ENCODE data around the gene FOSL2.

FOSL2 gene

DNA sequence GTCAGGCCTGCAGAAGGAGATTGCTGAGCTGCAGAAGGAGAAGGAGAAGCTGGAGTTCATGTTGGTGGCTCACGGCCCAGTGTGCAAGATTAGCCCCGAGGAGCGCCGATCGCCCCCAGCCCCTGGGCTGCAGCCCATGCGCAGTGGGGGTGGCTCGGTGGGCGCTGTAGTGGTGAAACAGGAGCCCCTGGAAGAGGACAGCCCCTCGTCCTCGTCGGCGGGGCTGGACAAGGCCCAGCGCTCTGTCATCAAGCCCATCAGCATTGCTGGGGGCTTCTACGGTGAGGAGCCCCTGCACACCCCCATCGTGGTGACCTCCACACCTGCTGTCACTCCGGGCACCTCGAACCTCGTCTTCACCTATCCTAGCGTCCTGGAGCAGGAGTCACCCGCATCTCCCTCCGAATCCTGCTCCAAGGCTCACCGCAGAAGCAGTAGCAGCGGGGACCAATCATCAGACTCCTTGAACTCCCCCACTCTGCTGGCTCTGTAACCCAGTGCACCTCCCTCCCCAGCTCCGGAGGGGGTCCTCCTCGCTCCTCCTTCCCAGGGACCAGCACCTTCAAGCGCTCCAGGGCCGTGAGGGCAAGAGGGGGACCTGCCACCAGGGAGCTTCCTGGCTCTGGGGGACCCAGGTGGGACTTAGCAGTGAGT lies 19.4 kb downstream of the FOSL2 start:
- Histone ChIP-seq H3K4me2 (ENCODE audit: low read length) (no peak overlapping the region), H3K4me1 (ENCODE audit: control insufficient read depth, insufficient read depth, low read length) (peaks cover 45% of the 10 kb centered on the region), H3K4me3 (ENCODE audit: low read length) (no peak overlapping the region), H3K36me3 (ENCODE audit: insufficient read depth, low read length) (peaks cover 89% of the 10 kb centered on the region), H3K9ac (ENCODE audit: low read depth, low read length) (no peak overlapping the region), H3K27me3 (ENCODE audit: control insufficient read depth, insufficient read depth, low read length) (no peaks in the 10 kb centered on the region), H3K9me3 (replicated peaks; ENCODE audit: low read length) (no peaks in the 10 kb centered on the region)

- Histone ChIP-seq H3K4me2 (ENCODE audit: low read length) (no peak overlapping the region), H3K36me3 (ENCODE audit: insufficient read depth, low read length) (peaks cover 89% of the 10 kb centered on the region), H3K9me3 (replicated peaks; ENCODE audit: low read length) (no peaks in the 10 kb centered on the region), H3K4me1 (ENCODE audit: control insufficient read depth, insufficient read depth, low read length) (peaks cover 39% of the 10 kb centered on the region), H3K27me3 (ENCODE audit: control insufficient read depth, insufficient read depth, low read length) (no peaks in the 10 kb centered on the region), H3K9ac (ENCODE audit: low read depth, low read length) (no peak overlapping the region), H3K4me3 (ENCODE audit: low read length) (no peak overlapping the region)
Observed at GRCh38 chr2:28412625-28413151, 20.0 kb downstream of the FOSL2 start.

GRCh38 chr2:28413152-28413898 lies 20.7 kb downstream of the FOSL2 start:
- no peak overlapping the region for H3K4me3 ChIP-seq (ENCODE audit: low read length)
- peaks cover 87% of the 10 kb centered on the region for H3K36me3 ChIP-seq (ENCODE audit: insufficient read depth, low read length)
- no peaks in the 10 kb centered on the region for H3K27me3 ChIP-seq (ENCODE audit: control insufficient read depth, insufficient read depth, low read length)
- H3K4me1 ChIP-seq (ENCODE audit: control insufficient read depth, insufficient read depth, low read length): peaks cover 33% of the 10 kb centered on the region
- H3K4me2 ChIP-seq (ENCODE audit: low read length): no peak overlapping the region
- no peaks in the 10 kb centered on the region for H3K9me3 ChIP-seq (replicated peaks; ENCODE audit: low read length)
- no peak overlapping the region for H3K9ac ChIP-seq (ENCODE audit: low read depth, low read length)

DNA sequence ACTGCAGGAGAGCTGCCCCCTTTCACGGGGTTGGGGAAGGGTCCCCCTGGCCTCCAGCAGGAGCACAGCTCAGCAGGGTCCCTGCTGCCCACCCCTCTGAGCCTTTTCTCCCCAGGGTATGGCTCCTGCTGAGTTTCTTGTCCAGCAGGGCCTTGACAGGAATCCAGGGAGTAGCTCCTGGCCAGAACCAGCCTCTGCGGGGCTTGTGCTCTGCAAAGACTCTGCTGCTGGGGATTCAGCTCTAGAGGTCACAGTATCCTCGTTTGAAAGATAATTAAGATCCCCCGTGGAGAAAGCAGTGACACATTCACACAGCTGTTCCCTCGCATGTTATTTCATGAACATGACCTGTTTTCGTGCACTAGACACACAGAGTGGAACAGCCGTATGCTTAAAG lies 21.2 kb downstream of the FOSL2 start:
- no peak overlapping the region for H3K9ac ChIP-seq (ENCODE audit: low read depth, low read length)
- no peak overlapping the region for H3K4me3 ChIP-seq (ENCODE audit: low read length)
- H3K36me3 ChIP-seq (ENCODE audit: insufficient read depth, low read length): peaks cover 84% of the 10 kb centered on the region
- H3K4me1 ChIP-seq (ENCODE audit: control insufficient read depth, insufficient read depth, low read length): peaks cover 27% of the 10 kb centered on the region
- no peaks in the 10 kb centered on the region for H3K27me3 ChIP-seq (ENCODE audit: control insufficient read depth, insufficient read depth, low read length)
- H3K9me3 ChIP-seq (replicated peaks; ENCODE audit: low read length): no peaks in the 10 kb centered on the region
- H3K4me2 ChIP-seq (ENCODE audit: low read length): no peak overlapping the region

GRCh38 chr2:28414583-28414982 lies 21.9 kb downstream of the FOSL2 start:
- H3K4me1 ChIP-seq (ENCODE audit: control insufficient read depth, insufficient read depth, low read length): peaks cover 24% of the 10 kb centered on the region
- H3K9me3 ChIP-seq (replicated peaks; ENCODE audit: low read length): no peaks in the 10 kb centered on the region
- H3K27me3 ChIP-seq (ENCODE audit: control insufficient read depth, insufficient read depth, low read length): no peaks in the 10 kb centered on the region
- H3K4me2 ChIP-seq (ENCODE audit: low read length): no peak overlapping the region
- H3K4me3 ChIP-seq (ENCODE audit: low read length): no peak overlapping the region
- H3K36me3 ChIP-seq (ENCODE audit: insufficient read depth, low read length): peaks cover 83% of the 10 kb centered on the region
- no peak overlapping the region for H3K9ac ChIP-seq (ENCODE audit: low read depth, low read length)

DNA sequence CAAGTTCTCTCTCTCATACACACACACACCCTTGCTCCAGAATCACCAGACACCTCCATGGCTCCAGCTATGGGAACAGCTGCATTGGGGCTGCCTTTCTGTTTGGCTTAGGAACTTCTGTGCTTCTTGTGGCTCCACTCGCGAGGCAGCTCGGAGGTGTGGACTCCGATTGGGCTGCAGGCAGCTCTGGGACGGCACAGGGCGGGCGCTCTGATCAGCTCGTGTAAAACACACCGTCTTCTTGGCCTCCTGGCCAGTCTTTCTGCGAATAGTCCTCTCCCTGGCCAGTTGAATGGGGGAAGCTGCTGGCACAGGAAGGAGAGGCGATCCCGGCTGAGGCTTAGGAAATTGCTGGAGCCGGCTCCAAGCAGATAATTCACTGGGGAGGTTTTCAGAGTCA lies 22.4 kb downstream of the FOSL2 start:
- Histone ChIP-seq H3K27me3 (ENCODE audit: control insufficient read depth, insufficient read depth, low read length) (no peaks in the 10 kb centered on the region), H3K9ac (ENCODE audit: low read depth, low read length) (no peak overlapping the region), H3K36me3 (ENCODE audit: insufficient read depth, low read length) (peaks cover 79% of the 10 kb centered on the region), H3K9me3 (replicated peaks; ENCODE audit: low read length) (no peaks in the 10 kb centered on the region), H3K4me3 (ENCODE audit: low read length) (no peak overlapping the region), H3K4me1 (ENCODE audit: control insufficient read depth, insufficient read depth, low read length) (peaks cover 24% of the 10 kb centered on the region), H3K4me2 (ENCODE audit: low read length) (no peak overlapping the region)

DNA sequence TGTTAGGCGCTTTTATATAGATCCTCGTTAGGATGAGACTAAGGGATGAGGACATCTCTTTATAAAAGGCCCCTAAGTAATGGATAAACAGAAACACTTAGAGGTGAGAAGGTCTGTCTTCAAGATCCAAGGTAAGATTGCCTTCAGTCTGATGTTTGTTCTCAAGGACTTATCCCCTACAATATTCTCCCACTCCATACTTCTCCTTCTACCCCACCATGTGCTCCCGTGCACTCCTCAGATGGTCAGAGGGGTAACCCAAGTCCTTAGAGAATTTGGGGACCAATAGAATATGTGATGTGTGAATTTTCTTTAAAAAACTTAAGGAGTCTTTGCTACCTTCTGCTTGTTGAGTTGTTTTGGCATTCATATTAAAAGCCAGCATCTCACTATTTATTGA lies 23.1 kb downstream of the FOSL2 start:
- H3K4me3 ChIP-seq (ENCODE audit: low read length): no peak overlapping the region
- H3K9me3 ChIP-seq (replicated peaks; ENCODE audit: low read length): no peaks in the 10 kb centered on the region
- no peak overlapping the region for H3K9ac ChIP-seq (ENCODE audit: low read depth, low read length)
- H3K4me2 ChIP-seq (ENCODE audit: low read length): no peak overlapping the region
- peaks cover 24% of the 10 kb centered on the region for H3K4me1 ChIP-seq (ENCODE audit: control insufficient read depth, insufficient read depth, low read length)
- peaks cover 79% of the 10 kb centered on the region for H3K36me3 ChIP-seq (ENCODE audit: insufficient read depth, low read length)
- H3K27me3 ChIP-seq (ENCODE audit: control insufficient read depth, insufficient read depth, low read length): no peaks in the 10 kb centered on the region

DNA sequence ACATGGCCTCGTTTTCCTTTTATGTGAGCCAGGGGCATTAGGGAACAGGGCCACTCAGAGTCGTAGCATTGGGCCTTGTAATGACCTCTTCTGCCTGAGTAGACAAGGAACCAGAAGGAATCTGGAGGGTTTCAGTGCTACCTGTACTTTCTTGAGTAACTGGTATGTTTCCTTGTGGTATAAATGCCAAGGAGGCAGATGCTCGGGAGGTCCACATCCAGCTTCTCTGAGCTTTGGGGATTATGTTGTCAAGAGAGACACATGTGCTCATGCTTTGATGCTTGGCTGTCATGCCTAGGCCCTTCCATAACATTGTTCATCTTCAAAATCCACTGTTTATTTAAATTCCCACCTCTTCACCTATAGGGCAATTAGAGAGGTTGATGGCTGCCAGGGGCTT lies 26.3 kb downstream of the FOSL2 start:
- H3K4me3 ChIP-seq (ENCODE audit: low read length): no peak overlapping the region

DNA sequence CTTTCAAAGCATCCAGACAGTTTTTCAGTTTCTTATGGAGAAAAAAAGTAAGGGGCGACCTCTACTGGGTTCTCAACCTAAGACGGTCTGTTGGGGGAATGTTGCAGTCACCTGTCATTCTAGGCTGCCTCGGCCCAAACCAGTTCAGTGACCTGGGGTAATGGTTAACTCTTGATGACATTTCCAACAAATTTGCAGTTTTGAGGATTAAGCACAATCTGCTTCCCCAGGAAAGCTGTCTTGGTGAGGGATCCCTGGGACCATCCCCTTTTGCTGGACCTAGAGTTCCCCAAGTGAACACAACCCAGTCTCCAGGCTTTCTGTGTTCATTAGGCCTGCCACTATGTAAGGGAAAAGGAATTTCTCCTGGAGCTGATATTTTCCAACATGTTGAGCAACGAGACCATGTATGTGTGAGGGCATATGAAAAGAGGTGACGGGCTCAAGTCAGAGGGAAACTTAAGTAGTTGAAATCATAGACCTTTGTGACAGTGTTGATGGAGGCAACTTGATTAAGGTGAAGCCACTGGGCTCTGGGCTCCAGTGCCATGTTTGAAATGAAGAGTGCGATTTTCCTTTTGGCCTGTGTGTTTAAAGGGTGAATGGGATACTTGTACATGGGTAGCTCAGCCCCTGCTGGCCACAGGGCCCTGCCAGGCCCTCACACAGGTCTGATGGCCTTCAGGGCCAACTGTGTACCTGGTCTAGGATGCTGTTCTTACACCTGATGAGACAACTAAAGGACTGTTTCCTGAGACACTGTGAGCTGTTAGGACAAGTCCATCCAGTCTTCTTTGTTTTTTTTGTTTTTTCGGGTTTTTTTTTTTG lies 27.0 kb downstream of the FOSL2 start:
- Histone ChIP-seq H3K4me2 (ENCODE audit: low read length) (no peak overlapping the region), H3K4me3 (ENCODE audit: low read length) (no peak overlapping the region), H3K9ac (ENCODE audit: low read depth, low read length) (no peak overlapping the region), H3K27me3 (ENCODE audit: control insufficient read depth, insufficient read depth, low read length) (no peaks in the 10 kb centered on the region), H3K9me3 (replicated peaks; ENCODE audit: low read length) (no peaks in the 10 kb centered on the region), H3K4me1 (ENCODE audit: control insufficient read depth, insufficient read depth, low read length) (peaks cover 10% of the 10 kb centered on the region), H3K36me3 (ENCODE audit: insufficient read depth, low read length) (peaks cover 41% of the 10 kb centered on the region)

More for the DNA sequence above, 26.3 kb downstream of the FOSL2 start:
- Histone ChIP-seq H3K9me3 (replicated peaks; ENCODE audit: low read length) (no peaks in the 10 kb centered on the region), H3K4me2 (ENCODE audit: low read length) (no peak overlapping the region), H3K36me3 (ENCODE audit: insufficient read depth, low read length) (peaks cover 48% of the 10 kb centered on the region), H3K9ac (ENCODE audit: low read depth, low read length) (no peak overlapping the region), H3K27me3 (ENCODE audit: control insufficient read depth, insufficient read depth, low read length) (no peaks in the 10 kb centered on the region), H3K4me1 (ENCODE audit: control insufficient read depth, insufficient read depth, low read length) (peaks cover 14% of the 10 kb centered on the region)

GRCh38 chr2:28420722-28421121 lies 28.1 kb downstream of the FOSL2 start:
- peaks cover 31% of the 10 kb centered on the region for H3K36me3 ChIP-seq (ENCODE audit: insufficient read depth, low read length)
- H3K4me1 ChIP-seq (ENCODE audit: control insufficient read depth, insufficient read depth, low read length): peaks cover 7% of the 10 kb centered on the region
- no peak overlapping the region for H3K4me3 ChIP-seq (ENCODE audit: low read length)
- no peak overlapping the region for H3K9ac ChIP-seq (ENCODE audit: low read depth, low read length)
- H3K27me3 ChIP-seq (ENCODE audit: control insufficient read depth, insufficient read depth, low read length): no peaks in the 10 kb centered on the region
- H3K4me2 ChIP-seq (ENCODE audit: low read length): no peak overlapping the region
- H3K9me3 ChIP-seq (replicated peaks; ENCODE audit: low read length): no peaks in the 10 kb centered on the region
